GM20000 (cell line): Measurements from ENCODE around the gene GAL3ST2.

Experiments used
- DNase-seq: peaks from one replicate; pipeline ENCODE4 v3.0.0; 2012; ENCODE audit warnings: low spot score
- CTCF ChIP-seq: IDR thresholded peaks from 2 replicates; pipeline ENCODE4 v1.5.1; 2012; ENCODE audit warnings: mild to moderate bottlenecking, control low read depth; ENCODE audit errors: extremely low read depth, missing control alignments

GAL3ST2 gene

DNA sequence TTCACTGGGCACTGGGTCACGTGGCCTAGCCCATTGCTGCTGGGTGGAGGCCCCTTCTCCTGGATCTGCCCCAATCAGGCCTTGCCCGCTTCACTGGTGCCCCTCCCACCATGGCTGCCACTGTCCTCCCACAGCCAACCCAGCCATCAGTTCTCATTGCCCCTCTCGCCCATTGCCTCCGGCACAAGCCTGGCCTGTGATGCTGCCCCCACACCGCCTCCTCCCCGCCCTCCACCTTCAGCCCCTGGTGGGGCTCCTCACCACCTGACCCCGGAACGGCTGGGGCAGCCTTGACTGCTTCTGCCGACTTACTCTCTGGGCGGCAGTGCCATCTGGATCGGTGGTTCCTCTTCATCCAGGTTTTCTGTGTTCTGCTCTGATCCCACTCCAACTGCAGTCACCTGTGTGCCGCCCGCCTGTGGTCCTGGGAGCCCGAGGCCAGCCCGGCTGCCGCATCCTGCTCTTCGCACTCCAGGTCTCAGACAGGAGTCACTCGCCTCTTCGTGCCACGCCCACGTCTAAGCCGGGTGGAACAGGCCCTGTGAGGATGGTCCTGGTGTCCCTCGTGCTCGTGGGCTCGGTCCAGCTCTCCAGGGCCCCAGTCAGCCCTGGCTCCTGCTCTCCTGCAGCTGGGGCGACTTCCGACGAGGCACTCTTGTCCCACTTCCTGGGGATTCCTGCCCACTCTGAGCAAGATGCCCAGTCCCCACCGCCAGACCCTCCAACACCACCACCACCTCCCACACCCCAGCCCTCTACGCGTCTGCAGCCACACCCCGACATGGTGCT lies 28.0 kb upstream of the GAL3ST2 start:
- no peak for TF ChIP-seq CTCF
- DNase-seq: no peak

GRCh38 chr2:241750076-241750840 lies 26.4 kb upstream of the GAL3ST2 start:
- TF ChIP-seq CTCF: no peak
- DNase-seq: no peak

- no peak for DNase-seq
- TF ChIP-seq CTCF: no peak
Measured at GRCh38 chr2:241751152-241751551, 25.5 kb upstream of the GAL3ST2 start.

GRCh38 chr2:241751776-241752175 lies 24.8 kb upstream of the GAL3ST2 start:
- no peak for TF ChIP-seq CTCF

DNA sequence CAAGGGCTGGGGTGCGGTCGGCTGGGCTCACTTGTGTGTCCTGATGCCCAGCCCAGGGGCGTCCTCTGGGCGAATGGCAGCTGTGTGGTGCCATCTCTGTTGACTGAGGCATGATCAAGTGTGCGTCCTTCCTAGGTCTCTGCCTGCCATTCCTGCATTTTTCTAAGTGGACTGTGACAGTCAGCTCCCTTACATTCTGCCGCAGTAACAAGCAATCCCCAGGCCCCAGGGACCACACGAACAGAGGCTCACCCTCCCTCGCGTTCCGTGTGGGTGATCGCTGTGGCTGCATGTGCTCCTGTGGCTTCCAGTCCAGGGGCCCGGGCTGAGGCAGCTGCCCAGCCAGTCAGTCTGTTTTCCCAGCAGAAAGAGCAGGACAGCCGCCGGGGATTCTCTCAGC lies 24.4 kb upstream of the GAL3ST2 start:
- no peak for TF ChIP-seq CTCF
- no peak for DNase-seq

More at GRCh38 chr2:241751776-241752175, 24.8 kb upstream of the GAL3ST2 start:
- DNase-seq: no peak

- no peak for TF ChIP-seq CTCF
- DNase-seq: no peak
Measured at GRCh38 chr2:241752689-241753276, 23.8 kb upstream of the GAL3ST2 start.

DNA sequence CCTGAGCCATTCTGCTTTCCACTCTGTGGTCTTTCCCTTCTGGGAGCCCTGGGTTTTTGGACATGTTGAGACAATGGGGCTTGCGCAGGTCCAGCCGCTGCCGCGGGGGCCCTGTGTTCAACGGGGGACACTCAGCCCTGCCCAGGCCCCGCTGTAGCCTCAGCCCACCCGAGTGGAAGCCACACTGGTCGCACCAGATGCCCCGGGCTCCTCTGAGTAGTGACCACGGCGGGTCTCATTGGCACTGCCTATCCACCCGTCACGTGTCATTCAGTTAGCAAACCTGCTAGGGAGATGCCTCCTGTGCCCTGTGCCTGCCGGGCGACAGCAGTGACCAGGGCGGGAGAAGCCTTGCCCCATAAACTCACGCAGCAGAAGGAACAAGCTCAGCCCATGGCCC lies 23.1 kb upstream of the GAL3ST2 start:
- TF ChIP-seq CTCF: no peak
- DNase-seq: no peak
